HEK293 (cell line): ENCODE measurements around the gene INPP5D.

Source experiments
- CTCF ChIA-PET: fragments of 350-600 bp; formaldehyde crosslinking; extraction: SDS; loops from one replicate; lab custom pipeline; 2021; ENCODE audit warnings: antibody characterized with exemption; lab: Yijun Ruan, JAX
- POLR2A ChIA-PET: fragments of 300-600 bp; formaldehyde crosslinking; extraction: SDS; loops from one replicate; lab custom pipeline; 2020; ENCODE audit warnings: antibody characterized with exemption, inconsistent platforms; lab: Yijun Ruan, JAX
- H3K27ac ChIP-seq: fragments of 200-500 bp; sonication (Bioruptor generic); 2 replicates; pipeline ENCODE4 v1.5.1; 2014; ENCODE audit warnings: low read depth, low read length, control low read depth, inconsistent platforms; ENCODE audit errors: extremely low read depth
- H3K36me3 ChIP-seq, 2 experiments: fragments of 200-500 bp in 1 of 2; sonication (Bioruptor generic) in 1 of 2; 1 replicate in 1 of 2; 2 replicates in 1 of 2; pipeline ENCODE4 v1.5.1; 2014 to 2017; ENCODE audit warnings: inconsistent platforms in 2 of 2, low read length in 2 of 2; ENCODE audit not compliant: control insufficient read depth in 2 of 2, insufficient read depth in 1 of 2
- H3K4me1 ChIP-seq: fragments of 200-500 bp; sonication (Bioruptor generic); 2 replicates; pipeline ENCODE4 v1.5.1; 2014; ENCODE audit warnings: mild to moderate bottlenecking, low read length, inconsistent platforms; ENCODE audit not compliant: control insufficient read depth, insufficient read depth
- H3K4me3 ChIP-seq: 2 replicates; pipeline ENCODE4 v1.5.1; 2011; ENCODE audit warnings: low read depth, mild to moderate bottlenecking, control low read depth, low read length, moderate library complexity
- H3K9me3 ChIP-seq: fragments of 200-500 bp; sonication (Bioruptor generic); 2 replicates; pipeline ENCODE4 v1.5.1; 2014; ENCODE audit warnings: low read depth, low read length, inconsistent platforms; ENCODE audit not compliant: control insufficient read depth, insufficient read depth
- KLF8 ChIP-seq: fragments of 450-650 bp; formaldehyde crosslinking; IDR thresholded peaks from 2 replicates; pipeline ENCODE4 v1.5.1; 2016; ENCODE audit warnings: missing biosample characterization, missing genetic modification characterization
- KLF9 ChIP-seq: fragments of 450-650 bp; formaldehyde crosslinking; IDR thresholded peaks from 2 replicates; pipeline ENCODE4 v1.5.1; 2016; ENCODE audit warnings: missing biosample characterization, missing genetic modification characterization, low read depth
- MEIS1 ChIP-seq: sonication (generic); formaldehyde crosslinking; IDR thresholded peaks from 2 replicates; pipeline ENCODE4 v1.8.1; 2022; ENCODE audit warnings: missing genetic modification reagents, mild to moderate bottlenecking, borderline replicate concordance
- ZBTB1 ChIP-seq: fragments of 450-650 bp; formaldehyde crosslinking; IDR thresholded peaks from 2 replicates; pipeline ENCODE4 v1.5.1; 2016; ENCODE audit warnings: missing biosample characterization, missing genetic modification characterization
- ZBTB48 ChIP-seq: fragments of 450-650 bp; formaldehyde crosslinking; IDR thresholded peaks from 2 replicates; pipeline ENCODE4 v1.5.1; 2016; ENCODE audit warnings: missing biosample characterization, missing genetic modification characterization
- ZEB2 ChIP-seq: fragments of 450-650 bp; formaldehyde crosslinking; IDR thresholded peaks from 2 replicates; pipeline ENCODE4 v1.5.1; 2016; ENCODE audit warnings: missing biosample characterization, missing genetic modification characterization
- ZNF132 ChIP-seq: fragments of 450-650 bp; formaldehyde crosslinking; IDR thresholded peaks from 2 replicates; pipeline ENCODE4 v1.5.1; 2017; ENCODE audit warnings: missing biosample characterization, missing genetic modification characterization, borderline replicate concordance
- ZNF266 ChIP-seq: fragments of 450-650 bp; formaldehyde crosslinking; IDR thresholded peaks from 2 replicates; pipeline ENCODE4 v1.5.1; 2016; ENCODE audit warnings: missing biosample characterization, missing genetic modification characterization, low read depth
- ZNF610 ChIP-seq: fragments of 450-650 bp; formaldehyde crosslinking; IDR thresholded peaks from 2 replicates; pipeline ENCODE4 v1.5.1; 2016; ENCODE audit warnings: missing biosample characterization, missing genetic modification characterization, borderline replicate concordance
- ZXDB ChIP-seq: fragments of 450-650 bp; formaldehyde crosslinking; IDR thresholded peaks from 2 replicates; pipeline ENCODE4 v1.5.1; 2016; ENCODE audit warnings: missing biosample characterization, missing genetic modification characterization
- TF ChIP-seq, protein P1 (sequence below): fragments of 450-650 bp; formaldehyde crosslinking; IDR thresholded peaks from 2 replicates; pipeline ENCODE4 v1.5.1; 2017; ENCODE audit warnings: missing biosample characterization, missing genetic modification characterization
- TF ChIP-seq, protein P2 (sequence below): IDR thresholded peaks from 2 replicates; pipeline ENCODE4 v1.6.1; 2011; ENCODE audit warnings: mild to moderate bottlenecking, low read depth, low read length, borderline replicate concordance
- TF ChIP-seq, protein P3 (sequence below): fragments of 450-650 bp; formaldehyde crosslinking; IDR thresholded peaks from 2 replicates; pipeline ENCODE4 v1.5.1; 2016; ENCODE audit warnings: missing biosample characterization, missing genetic modification characterization
- TF ChIP-seq, protein P4 (sequence below): fragments of 450-650 bp; formaldehyde crosslinking; IDR thresholded peaks from 2 replicates; pipeline ENCODE4 v1.5.1; 2016; ENCODE audit warnings: missing biosample characterization, missing genetic modification characterization
- TF ChIP-seq, protein P5 (sequence below): fragments of 450-650 bp; formaldehyde crosslinking; IDR thresholded peaks from 2 replicates; pipeline ENCODE4 v1.5.1; 2016; ENCODE audit warnings: missing biosample characterization, missing genetic modification characterization
- TF ChIP-seq, protein P6 (sequence below): fragments of 450-650 bp; formaldehyde crosslinking; IDR thresholded peaks from 2 replicates; pipeline ENCODE4 v1.5.1; 2016; ENCODE audit warnings: missing biosample characterization, missing genetic modification characterization

Gene INPP5D

DNA sequence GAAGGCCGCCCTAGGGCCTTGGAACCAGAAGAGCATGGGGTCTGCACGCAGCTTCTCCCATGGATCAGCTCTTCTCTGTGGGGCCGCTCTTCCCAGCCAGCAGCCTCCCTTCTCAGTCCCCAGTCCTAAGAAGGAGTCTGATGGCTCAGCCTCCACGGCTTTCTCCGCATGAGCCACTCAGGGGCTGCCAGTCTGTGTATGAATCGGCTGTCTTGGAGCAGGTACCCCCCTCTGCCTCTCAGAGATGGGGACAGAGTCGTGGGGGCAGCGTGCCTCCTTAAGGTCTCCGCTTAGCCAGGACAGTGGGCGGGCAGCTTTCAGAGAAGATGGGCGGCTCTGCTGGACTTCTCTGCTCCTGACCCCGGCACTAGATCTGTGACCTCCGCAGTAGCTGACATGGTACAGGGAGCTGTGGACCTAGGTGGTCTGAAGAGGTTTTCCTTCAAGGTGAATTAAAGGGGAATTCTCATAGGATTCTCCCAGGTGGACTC, 21.6 kb downstream of the INPP5D start (continued):
- TF ChIP-seq ZBTB1 (tag by site-specific recombination) (no peak), ZEB2 (tag by site-specific recombination) (no peak), ZXDB (tag by site-specific recombination) (no peak)
- TF ChIP-seq, protein P1, sequence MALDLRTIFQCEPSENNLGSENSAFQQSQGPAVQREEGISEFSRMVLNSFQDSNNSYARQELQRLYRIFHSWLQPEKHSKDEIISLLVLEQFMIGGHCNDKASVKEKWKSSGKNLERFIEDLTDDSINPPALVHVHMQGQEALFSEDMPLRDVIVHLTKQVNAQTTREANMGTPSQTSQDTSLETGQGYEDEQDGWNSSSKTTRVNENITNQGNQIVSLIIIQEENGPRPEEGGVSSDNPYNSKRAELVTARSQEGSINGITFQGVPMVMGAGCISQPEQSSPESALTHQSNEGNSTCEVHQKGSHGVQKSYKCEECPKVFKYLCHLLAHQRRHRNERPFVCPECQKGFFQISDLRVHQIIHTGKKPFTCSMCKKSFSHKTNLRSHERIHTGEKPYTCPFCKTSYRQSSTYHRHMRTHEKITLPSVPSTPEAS (tag by site-specific recombination) = no peak
- TF ChIP-seq, protein P2, sequence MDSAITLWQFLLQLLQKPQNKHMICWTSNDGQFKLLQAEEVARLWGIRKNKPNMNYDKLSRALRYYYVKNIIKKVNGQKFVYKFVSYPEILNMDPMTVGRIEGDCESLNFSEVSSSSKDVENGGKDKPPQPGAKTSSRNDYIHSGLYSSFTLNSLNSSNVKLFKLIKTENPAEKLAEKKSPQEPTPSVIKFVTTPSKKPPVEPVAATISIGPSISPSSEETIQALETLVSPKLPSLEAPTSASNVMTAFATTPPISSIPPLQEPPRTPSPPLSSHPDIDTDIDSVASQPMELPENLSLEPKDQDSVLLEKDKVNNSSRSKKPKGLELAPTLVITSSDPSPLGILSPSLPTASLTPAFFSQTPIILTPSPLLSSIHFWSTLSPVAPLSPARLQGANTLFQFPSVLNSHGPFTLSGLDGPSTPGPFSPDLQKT = no peak

DNA sequence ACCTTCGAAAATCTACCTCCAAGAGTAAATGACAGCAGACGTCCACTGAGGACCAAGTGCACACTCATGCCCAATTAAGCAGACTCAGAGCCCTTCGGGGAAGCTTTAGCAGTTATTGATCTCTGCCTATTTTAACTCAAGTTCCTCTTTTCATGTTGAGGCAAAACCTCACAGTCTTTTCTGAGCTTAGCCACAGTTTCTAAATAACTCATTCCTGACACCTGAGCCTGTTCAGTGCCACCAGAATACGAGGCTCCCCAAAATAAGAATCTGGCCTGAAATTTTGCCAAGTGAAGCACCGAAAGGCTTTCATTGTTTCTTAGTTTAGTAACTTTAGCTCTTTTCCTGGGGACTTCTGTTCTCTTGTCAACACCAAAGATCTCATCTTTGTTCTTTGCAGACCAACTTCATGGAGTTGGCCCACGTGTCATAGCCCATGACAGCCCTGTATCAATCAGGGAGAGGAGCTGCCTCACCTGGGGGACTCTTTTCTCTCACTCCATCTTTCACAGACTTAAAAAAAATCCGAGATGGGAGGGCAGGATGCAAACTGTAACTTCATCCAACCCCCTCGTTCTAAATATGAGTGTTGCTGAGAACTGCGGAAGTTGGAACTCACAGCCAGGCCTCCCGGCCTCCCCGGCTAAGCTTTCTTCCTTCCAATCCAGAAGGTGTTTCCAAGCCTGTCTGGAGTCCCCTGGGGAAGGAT, 22.2 kb downstream of the INPP5D start:
- ChIA-PET CTCF (interaction anchor here (0.8 kb wide), 1 partner anchor 28 kb away, joined by 4 read pairs; no protein-coding TSS in a partner anchor), POLR2A (no interaction called here)
- H3K4me3 ChIP-seq = no peak overlapping the region
- no peaks in the 10 kb centered on the region for H3K4me1 ChIP-seq
- H3K36me3 ChIP-seq = no peaks in the 10 kb centered on the region
- no peak overlapping the region for H3K27ac ChIP-seq
- TF ChIP-seq ZNF266 (tag by site-specific recombination) = no peak
- TF ChIP-seq KLF8 (tag by site-specific recombination) = no peak
- no peak for TF ChIP-seq ZBTB48
- no peak for TF ChIP-seq ZNF610 (tag by site-specific recombination)
- TF ChIP-seq, protein P3, sequence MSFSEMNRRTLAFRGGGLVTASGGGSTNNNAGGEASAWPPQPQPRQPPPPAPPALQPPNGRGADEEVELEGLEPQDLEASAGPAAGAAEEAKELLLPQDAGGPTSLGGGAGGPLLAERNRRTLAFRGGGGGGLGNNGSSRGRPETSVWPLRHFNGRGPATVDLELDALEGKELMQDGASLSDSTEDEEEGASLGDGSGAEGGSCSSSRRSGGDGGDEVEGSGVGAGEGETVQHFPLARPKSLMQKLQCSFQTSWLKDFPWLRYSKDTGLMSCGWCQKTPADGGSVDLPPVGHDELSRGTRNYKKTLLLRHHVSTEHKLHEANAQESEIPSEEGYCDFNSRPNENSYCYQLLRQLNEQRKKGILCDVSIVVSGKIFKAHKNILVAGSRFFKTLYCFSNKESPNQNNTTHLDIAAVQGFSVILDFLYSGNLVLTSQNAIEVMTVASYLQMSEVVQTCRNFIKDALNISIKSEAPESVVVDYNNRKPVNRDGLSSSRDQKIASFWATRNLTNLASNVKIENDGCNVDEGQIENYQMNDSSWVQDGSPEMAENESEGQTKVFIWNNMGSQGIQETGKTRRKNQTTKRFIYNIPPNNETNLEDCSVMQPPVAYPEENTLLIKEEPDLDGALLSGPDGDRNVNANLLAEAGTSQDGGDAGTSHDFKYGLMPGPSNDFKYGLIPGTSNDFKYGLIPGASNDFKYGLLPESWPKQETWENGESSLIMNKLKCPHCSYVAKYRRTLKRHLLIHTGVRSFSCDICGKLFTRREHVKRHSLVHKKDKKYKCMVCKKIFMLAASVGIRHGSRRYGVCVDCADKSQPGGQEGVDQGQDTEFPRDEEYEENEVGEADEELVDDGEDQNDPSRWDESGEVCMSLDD (tag by site-specific recombination) = no peak
- no peak for TF ChIP-seq ZNF132 (tag by site-specific recombination)
- TF ChIP-seq, protein P4, sequence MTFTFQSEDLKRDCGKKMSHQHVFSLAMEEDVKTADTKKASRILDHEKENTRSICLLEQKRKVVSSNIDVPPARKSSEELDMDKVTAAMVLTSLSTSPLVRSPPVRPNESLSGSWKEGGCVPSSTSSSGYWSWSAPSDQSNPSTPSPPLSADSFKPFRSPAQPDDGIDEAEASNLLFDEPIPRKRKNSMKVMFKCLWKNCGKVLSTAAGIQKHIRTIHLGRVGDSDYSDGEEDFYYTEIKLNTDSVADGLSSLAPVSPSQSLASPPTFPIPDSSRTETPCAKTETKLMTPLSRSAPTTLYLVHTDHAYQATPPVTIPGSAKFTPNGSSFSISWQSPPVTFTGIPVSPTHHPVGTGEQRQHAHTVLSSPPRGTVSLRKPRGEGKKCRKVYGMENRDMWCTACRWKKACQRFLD (tag by site-specific recombination) = no peak
- TF ChIP-seq, protein P5, sequence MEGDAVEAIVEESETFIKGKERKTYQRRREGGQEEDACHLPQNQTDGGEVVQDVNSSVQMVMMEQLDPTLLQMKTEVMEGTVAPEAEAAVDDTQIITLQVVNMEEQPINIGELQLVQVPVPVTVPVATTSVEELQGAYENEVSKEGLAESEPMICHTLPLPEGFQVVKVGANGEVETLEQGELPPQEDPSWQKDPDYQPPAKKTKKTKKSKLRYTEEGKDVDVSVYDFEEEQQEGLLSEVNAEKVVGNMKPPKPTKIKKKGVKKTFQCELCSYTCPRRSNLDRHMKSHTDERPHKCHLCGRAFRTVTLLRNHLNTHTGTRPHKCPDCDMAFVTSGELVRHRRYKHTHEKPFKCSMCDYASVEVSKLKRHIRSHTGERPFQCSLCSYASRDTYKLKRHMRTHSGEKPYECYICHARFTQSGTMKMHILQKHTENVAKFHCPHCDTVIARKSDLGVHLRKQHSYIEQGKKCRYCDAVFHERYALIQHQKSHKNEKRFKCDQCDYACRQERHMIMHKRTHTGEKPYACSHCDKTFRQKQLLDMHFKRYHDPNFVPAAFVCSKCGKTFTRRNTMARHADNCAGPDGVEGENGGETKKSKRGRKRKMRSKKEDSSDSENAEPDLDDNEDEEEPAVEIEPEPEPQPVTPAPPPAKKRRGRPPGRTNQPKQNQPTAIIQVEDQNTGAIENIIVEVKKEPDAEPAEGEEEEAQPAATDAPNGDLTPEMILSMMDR (tag by site-specific recombination) = no peak
- no peak for TF ChIP-seq KLF9 (tag by site-specific recombination)
- TF ChIP-seq, protein P6, sequence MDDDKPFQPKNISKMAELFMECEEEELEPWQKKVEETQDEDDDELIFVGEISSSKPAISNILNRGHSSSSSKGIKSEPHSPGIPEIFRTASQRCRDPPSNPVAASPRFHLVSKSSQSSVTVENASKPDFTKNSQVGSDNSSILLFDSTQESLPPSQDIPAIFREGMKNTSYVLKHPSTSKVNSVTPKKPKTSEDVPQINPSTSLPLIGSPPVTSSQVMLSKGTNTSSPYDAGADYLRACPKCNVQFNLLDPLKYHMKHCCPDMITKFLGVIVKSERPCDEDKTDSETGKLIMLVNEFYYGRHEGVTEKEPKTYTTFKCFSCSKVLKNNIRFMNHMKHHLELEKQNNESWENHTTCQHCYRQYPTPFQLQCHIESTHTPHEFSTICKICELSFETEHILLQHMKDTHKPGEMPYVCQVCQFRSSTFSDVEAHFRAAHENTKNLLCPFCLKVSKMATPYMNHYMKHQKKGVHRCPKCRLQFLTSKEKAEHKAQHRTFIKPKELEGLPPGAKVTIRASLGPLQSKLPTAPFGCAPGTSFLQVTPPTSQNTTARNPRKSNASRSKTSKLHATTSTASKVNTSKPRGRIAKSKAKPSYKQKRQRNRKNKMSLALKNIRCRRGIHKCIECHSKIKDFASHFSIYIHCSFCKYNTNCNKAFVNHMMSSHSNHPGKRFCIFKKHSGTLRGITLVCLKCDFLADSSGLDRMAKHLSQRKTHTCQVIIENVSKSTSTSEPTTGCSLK (tag by site-specific recombination) = no peak
- TF ChIP-seq MEIS1 = no peak
- TF ChIP-seq, all 188 proteins: peak for 0
- no peaks in the 10 kb centered on the region for H3K9me3 ChIP-seq
